CD4-positive, alpha-beta T cell (primary cell): ENCODE measurements around the gene FBXL13. TPM values are rescaled to one million over a fixed set of nuclear protein-coding genes. Genes with fewer than 3 reads are reported as not detected.

Source experiments
- ATAC-seq: fragments of 200-7000 bp; cut with Tn5 transposase; one replicate; pipeline ENCODE4 v1.10.0; 2022; ENCODE audit warnings: mild to moderate bottlenecking; ENCODE audit not compliant: poor library complexity
- CTCF ChIA-PET: fragments of 350-600 bp; sonication (Branson Sonifier 250); formaldehyde crosslinking; loops from one replicate; lab custom pipeline; 2021; ENCODE audit warnings: antibody characterized with exemption, inconsistent platforms; lab: Charles Lee
- POLR2A ChIA-PET: fragments of 350-600 bp; sonication (Branson Sonifier 250); formaldehyde crosslinking; loops from one replicate; lab custom pipeline; 2021; ENCODE audit warnings: antibody characterized with exemption, inconsistent platforms; lab: Charles Lee
- DNase-seq, 14 experiments: peaks; one replicate each; pipeline ENCODE4 v3.0.0-alpha.2; 2013 to 2020; ENCODE audit warnings: mixed read lengths in 2 of 14
- H3K27ac ChIP-seq, 2 donors: one replicate each; pipeline versions ENCODE4 v1.5.1 to v1.7.0; 2013; ENCODE audit warnings: low read length in 2 of 2, low read depth in 1 of 2, mild to moderate bottlenecking in 1 of 2
- H3K27me3 ChIP-seq, 2 experiments: 1 replicate in 1 of 2; 2 replicates in 1 of 2; pipeline versions ENCODE4 v1.6.1 to v1.7.0; 2013; ENCODE audit warnings: low read length in 2 of 2, control low read depth in 1 of 2, mild to moderate bottlenecking in 1 of 2, moderate library complexity in 1 of 2; ENCODE audit not compliant: insufficient read depth in 2 of 2, control insufficient read depth in 1 of 2
- H3K36me3 ChIP-seq: one replicate; pipeline ENCODE4 v1.6.1; 2013; ENCODE audit warnings: low read length, control low read depth; ENCODE audit not compliant: insufficient read depth
- H3K4me1 ChIP-seq: one replicate; pipeline ENCODE4 v1.6.1; 2013; ENCODE audit warnings: low read length, control low read depth; ENCODE audit not compliant: insufficient read depth
- H3K4me3 ChIP-seq: one replicate; pipeline ENCODE4 v1.5.1; 2013; ENCODE audit warnings: mild to moderate bottlenecking, low read length, moderate library complexity
- H3K9me3 ChIP-seq, 2 experiments: 1 replicate in 1 of 2; 2 replicates in 1 of 2; pipeline versions ENCODE4 v1.6.1 to v1.7.0; 2013; ENCODE audit warnings: low read length in 2 of 2, mild to moderate bottlenecking in 2 of 2, control low read depth in 1 of 2, moderate library complexity in 1 of 2; ENCODE audit not compliant: control insufficient read depth in 1 of 2, insufficient read depth in 1 of 2
- H3K27ac Mint-ChIP-seq: one replicate; pipeline ENCODE4 v1.8.0; 2020; ENCODE audit warnings: mixed read lengths
- H3K27me3 Mint-ChIP-seq: one replicate; pipeline ENCODE4 v1.8.0; 2021; ENCODE audit warnings: mixed read lengths
- H3K36me3 Mint-ChIP-seq: one replicate; pipeline ENCODE4 v1.8.0; 2021; ENCODE audit warnings: low read depth, mixed read lengths
- H3K4me1 Mint-ChIP-seq: one replicate; pipeline ENCODE4 v1.8.0; 2021; ENCODE audit warnings: low read depth, mixed read lengths
- H3K4me3 Mint-ChIP-seq: one replicate; pipeline ENCODE4 v1.8.0; 2020; ENCODE audit warnings: mild to moderate bottlenecking, mixed read lengths
- H3K9me3 Mint-ChIP-seq: one replicate; pipeline ENCODE4 v1.8.0; 2020; ENCODE audit warnings: mixed read lengths
- CTCF ChIP-seq: fragments of 200-600 bp; IDR thresholded peaks from one replicate; pipeline ENCODE4 v1.8.0; 2022; ENCODE audit warnings: antibody characterized with exemption, mild to moderate bottlenecking
- intact Hi-C, 2 experiments: fragments of 100-400 bp; cut with DNase I in 1 of 2; cut with micrococcal nuclease in 1 of 2; formaldehyde crosslinking; loops; one replicate each; pipeline versions ENCODE4 v1.15.1 to v1.9.0; 2023 to 2025; cut with DNase I, micrococcal nuclease
- total RNA-seq, 174 experiments: library from RNA in 2 of 174; stranded (reverse) in 2 of 174; gene quantifications; one replicate each; pipeline ENCODE4 v1.2.3 and lab custom pipeline; 2021 to 2026

Gene FBXL13
- total RNA-seq, 2 experiments from 2014 or later, result 0.89 to 1.4 TPM

GRCh38 chr7:102849538-102849937, 225.1 kb downstream of the FBXL13 start:
- intact Hi-C loops, result no loop called here
- ATAC-seq, result no peak
- no peak for DNase-seq
- Histone ChIP-seq H3K27me3 (no peaks in the 10 kb centered on the region), H3K4me1 (no peaks in the 10 kb centered on the region), H3K9me3 (no peaks in the 10 kb centered on the region), H3K27ac (no peak overlapping the region), H3K4me3 (no peak overlapping the region), H3K36me3 (no peaks in the 10 kb centered on the region)
- no peaks in the 10 kb centered on the region for H3K27me3 Mint-ChIP-seq
- no peak for TF ChIP-seq CTCF
- H3K4me1 Mint-ChIP-seq, result no peaks in the 10 kb centered on the region
- H3K36me3 Mint-ChIP-seq, result peaks cover 23% of the 10 kb centered on the region
- H3K4me3 Mint-ChIP-seq, result no peak overlapping the region
- ChIA-PET CTCF (no interaction called here), POLR2A (no interaction called here)
- no peak overlapping the region for H3K27ac Mint-ChIP-seq
- peaks cover 3% of the 10 kb centered on the region for H3K9me3 Mint-ChIP-seq

GRCh38 chr7:102849079-102849478, 225.5 kb downstream of the FBXL13 start:
- no peaks in the 10 kb centered on the region for H3K27me3 ChIP-seq
- no peaks in the 10 kb centered on the region for H3K4me1 ChIP-seq
- H3K27ac ChIP-seq, result no peak overlapping the region
- no peaks in the 10 kb centered on the region for H3K4me1 Mint-ChIP-seq
- ChIA-PET POLR2A (no interaction called here), CTCF (no interaction called here)
- no peak for TF ChIP-seq CTCF
- no peaks in the 10 kb centered on the region for H3K27me3 Mint-ChIP-seq
- H3K27ac Mint-ChIP-seq, result no peak overlapping the region
- ATAC-seq (no peak), DNase-seq (no peak)
- H3K36me3 ChIP-seq, result no peaks in the 10 kb centered on the region
- H3K9me3 Mint-ChIP-seq, result peaks cover 3% of the 10 kb centered on the region
- intact Hi-C loops, result no loop called here
- peaks cover 23% of the 10 kb centered on the region for H3K36me3 Mint-ChIP-seq
- H3K4me3 ChIP-seq, result no peak overlapping the region
- no peaks in the 10 kb centered on the region for H3K9me3 ChIP-seq
- H3K4me3 Mint-ChIP-seq, result no peak overlapping the region

GRCh38 chr7:102845346-102845745, 229.2 kb downstream of the FBXL13 start:
- H3K27me3 ChIP-seq, result no peaks in the 10 kb centered on the region
- DNase-seq (no peak), ATAC-seq (no peak)
- H3K27ac ChIP-seq, result no peak overlapping the region
- ChIA-PET POLR2A (no interaction called here), CTCF (no interaction called here)
- no peaks in the 10 kb centered on the region for H3K9me3 Mint-ChIP-seq
- H3K9me3 ChIP-seq, result no peaks in the 10 kb centered on the region
- H3K4me3 Mint-ChIP-seq, result no peak overlapping the region
- no peak overlapping the region for H3K27ac Mint-ChIP-seq
- H3K4me1 Mint-ChIP-seq, result no peaks in the 10 kb centered on the region
- H3K27me3 Mint-ChIP-seq, result no peaks in the 10 kb centered on the region
- H3K36me3 ChIP-seq, result no peaks in the 10 kb centered on the region
- TF ChIP-seq CTCF, result no peak
- peaks cover 3% of the 10 kb centered on the region for H3K36me3 Mint-ChIP-seq
- H3K4me3 ChIP-seq, result no peak overlapping the region
- intact Hi-C loops, result no loop called here
- H3K4me1 ChIP-seq, result no peaks in the 10 kb centered on the region
